ENCODE measurements around the gene CAMK1G.

The CAMK1G gene

GRCh38 chr1:209598227-209598626 lies 14.7 kb downstream of the CAMK1G start:
- DNase-seq (ENCODE audit: low read depth in 1 of 2, low spot score in 1 of 2) = no peak

- DNase-seq (ENCODE audit: low read depth in 1 of 2, low spot score in 1 of 2) = no peak
Observed at GRCh38 chr1:209600541-209600940, 17.0 kb downstream of the CAMK1G start.

- peak in 1 of 2 donors; percentile 17 for DNase-seq (ENCODE audit: low read depth in 1 of 2, low spot score in 1 of 2)
Observed at GRCh38 chr1:209601809-209602657, 18.5 kb downstream of the CAMK1G start.

DNA sequence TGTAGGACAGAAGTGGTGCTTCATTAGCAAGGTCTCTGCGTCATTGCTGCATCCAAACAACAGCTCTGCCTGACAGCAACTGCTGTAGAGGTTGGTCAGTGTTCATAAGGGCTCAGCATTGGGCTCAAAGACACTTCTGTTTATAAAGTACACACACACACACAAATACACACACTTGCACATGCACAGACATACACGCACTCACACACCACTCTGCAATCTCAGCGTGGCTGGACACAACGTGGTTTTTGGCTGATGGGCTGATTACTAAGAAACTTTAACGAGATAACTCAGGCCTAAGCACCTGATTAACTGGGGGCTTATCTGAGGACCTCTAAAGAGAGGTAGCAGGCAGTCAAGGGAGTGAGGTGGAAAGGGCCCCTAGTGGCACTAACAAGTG lies 20.4 kb downstream of the CAMK1G start:
- no peak for DNase-seq (ENCODE audit: low read depth in 1 of 2, low spot score in 1 of 2)

DNA sequence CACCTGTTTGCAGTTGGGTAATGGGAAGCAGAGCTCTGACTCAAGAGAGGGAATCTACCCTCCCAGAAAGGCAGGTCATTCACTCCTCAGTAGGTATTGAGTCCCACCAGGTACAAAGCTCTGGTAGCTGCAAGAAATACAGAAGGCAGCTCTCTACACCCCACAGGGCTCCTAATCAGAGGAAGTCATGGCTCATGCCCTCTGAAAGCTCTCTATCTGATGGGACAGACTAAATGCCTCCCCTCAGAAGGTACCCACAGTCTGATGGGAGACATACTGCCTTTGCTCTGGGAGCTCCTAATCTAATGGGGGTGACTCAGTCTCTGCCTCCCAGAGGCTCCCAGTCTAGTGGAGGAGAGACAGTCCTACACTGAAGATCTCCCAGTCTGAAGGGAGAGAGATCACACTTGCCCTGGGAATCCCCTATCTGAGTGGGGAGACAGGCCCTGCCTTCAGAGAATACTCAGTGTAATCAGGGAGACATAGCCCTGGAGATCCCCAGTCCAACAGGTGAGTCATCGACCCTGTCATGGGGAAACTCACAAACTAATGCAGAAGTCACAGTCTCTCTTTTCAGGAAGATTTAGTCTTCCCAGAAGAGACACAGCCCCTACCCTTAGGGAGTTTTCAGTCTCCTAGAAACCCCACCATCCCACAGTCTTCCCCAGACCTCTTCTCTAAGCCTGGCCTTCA lies 23.7 kb downstream of the CAMK1G start:
- DNase-seq (ENCODE audit: low read depth in 1 of 2, low spot score in 1 of 2) = peak in 1 of 2 donors; percentile 37

DNA sequence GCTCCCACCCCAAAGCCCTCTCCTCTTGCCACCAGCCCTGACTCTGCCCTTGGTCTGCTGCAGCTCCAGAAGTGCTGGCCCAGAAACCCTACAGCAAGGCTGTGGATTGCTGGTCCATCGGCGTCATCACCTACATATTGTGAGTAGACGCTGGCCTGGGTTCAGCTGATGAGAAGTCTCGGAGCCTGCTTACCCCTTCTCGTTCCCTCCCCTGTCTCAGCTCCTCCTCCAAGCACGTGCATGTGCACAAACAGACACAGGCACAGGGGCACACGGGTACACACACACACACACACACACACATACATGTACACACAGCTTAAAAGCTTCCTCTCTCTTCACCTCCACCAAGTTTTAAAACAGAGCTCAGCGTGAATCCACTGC lies 24.3 kb downstream of the CAMK1G start:
- no peak for DNase-seq (ENCODE audit: low read depth in 1 of 2, low spot score in 1 of 2)

- DNase-seq (ENCODE audit: low read depth in 1 of 2, low spot score in 1 of 2) = no peak
Observed at GRCh38 chr1:209609041-209609790, 25.7 kb downstream of the CAMK1G start.

GRCh38 chr1:209609791-209610630 lies 26.5 kb downstream of the CAMK1G start:
- DNase-seq (ENCODE audit: low read depth in 1 of 2, low spot score in 1 of 2) = no peak

- DNase-seq (ENCODE audit: low read depth in 1 of 2, low spot score in 1 of 2) = no peak
Observed at GRCh38 chr1:209610631-209610905, 27.1 kb downstream of the CAMK1G start.

GRCh38 chr1:209611771-209612570 lies 28.5 kb downstream of the CAMK1G start:
- DNase-seq (ENCODE audit: low read depth in 1 of 2, low spot score in 1 of 2) = no peak

DNA sequence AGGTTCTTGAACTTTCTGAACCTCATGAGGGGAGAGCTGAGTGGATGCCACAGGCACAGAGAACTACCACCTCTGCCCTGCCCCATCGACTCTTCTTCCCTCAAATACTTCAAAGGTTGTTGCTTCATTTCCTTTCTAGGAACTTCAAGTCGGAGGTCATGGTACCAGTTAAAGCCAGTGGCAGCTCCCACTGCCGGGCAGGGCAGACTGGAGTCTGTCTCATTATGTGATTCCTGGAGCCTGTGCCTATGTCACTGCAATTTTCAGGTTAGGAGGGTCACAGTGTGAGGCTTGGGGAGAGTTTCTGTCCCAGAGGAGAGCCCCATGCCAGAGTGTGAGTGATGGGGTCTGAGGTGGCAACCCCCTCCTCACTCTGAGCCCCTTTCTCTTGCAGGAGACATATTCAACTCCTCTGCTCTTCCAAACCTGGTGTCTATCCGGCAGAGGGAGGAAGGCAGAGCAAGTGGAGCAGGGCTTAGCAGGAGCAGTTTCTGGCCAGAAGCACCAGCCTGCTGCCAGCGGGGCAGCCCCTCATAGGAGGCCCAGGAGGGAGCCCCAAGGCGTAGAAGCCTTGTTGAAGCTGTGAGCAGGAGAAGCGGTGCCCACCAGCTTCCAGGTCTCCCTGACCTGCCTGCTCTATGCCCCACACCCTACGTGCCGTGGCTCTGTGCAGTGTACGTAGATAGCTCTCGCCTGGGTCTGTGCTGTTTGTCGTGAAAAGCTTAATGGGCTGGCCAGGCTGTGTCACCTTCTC lies 29.3 kb downstream of the CAMK1G start:
- DNase-seq (ENCODE audit: low read depth in 1 of 2, low spot score in 1 of 2) = no peak

DNA sequence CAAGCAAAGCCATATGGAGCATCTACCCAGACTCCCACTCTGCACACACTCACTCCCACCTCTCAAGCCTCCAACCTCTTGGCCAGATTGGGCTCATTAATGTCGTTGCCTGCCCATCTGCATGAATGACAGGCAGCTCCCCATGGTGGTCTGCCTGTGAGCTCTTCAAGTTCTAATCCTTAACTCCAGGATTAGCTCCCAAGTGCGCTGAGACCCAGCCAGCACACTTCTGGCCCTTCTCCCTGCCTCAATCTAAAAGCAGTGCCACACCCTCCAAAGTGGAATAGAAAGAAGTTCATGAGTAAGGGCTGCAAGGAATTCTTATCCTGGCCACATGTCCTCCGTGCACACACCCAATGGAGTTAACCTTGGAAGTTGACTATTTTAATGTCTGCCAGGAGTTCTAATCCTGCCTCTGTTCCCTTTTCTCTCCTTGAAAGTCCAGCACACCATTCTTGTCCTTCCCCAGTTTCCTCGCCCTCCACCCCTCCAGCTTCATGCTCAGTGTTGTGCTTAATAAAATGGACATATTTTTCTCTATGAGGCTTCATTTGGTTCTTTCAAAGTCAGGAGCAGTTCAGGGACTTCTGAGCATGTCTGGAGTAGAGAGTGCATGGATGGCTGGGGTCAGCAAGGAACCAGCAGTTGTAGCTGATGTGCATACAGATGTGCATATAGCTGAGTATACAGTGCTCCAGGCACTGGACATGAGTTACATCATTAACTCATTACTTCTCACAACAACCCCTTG lies 30.1 kb downstream of the CAMK1G start:
- DNase-seq (ENCODE audit: low read depth in 1 of 2, low spot score in 1 of 2) = no peak

DNA sequence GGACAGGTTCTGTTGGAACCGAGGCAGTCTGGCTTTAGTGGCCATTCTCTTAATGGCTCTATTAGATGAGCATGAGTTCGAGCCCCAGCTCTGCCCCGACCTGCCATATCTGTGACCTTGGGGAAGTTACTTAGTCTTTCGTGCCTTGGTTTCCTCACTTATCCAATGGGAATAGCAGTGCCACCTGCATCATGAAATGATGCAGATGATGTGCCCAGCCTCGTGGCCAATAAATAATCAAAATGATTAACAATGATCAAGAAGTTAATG lies 30.6 kb downstream of the CAMK1G start:
- no peak for DNase-seq (ENCODE audit: low read depth in 1 of 2, low spot score in 1 of 2)

GRCh38 chr1:209614906-209615305 lies 31.4 kb downstream of the CAMK1G start:
- DNase-seq (ENCODE audit: low read depth in 1 of 2, low spot score in 1 of 2) = no peak

DNA sequence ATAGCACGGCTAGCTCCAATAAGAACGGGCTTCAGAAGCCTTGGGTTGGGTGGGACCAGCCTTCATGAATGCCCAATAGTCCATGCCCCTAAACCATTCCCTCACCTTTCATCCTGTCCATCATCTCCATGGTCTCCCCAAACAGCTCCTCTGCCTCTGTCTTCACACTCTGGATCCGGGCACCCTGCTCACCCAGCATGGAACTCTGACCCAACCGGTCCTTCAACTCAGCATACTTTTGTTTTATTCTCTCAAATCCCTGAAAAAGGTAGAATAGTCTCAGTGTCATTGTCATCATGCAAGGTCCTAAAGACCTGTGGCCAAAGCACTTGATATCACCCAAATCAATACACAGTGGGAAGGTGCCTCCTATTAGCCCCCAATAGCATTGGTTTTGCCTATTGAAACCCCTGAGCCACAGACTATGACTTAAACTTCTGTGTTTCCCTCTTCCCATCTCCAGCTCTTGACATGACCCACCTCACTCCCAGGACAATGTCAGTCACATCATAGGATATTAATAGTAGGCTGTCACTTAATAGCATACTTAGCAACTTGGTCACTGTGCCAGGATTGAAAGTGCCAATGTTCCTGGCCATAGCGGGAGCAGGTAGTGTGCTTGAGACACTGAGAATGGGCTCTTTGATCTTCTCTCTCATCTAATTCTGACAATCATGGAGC lies 33.0 kb downstream of the CAMK1G start:
- DNase-seq (ENCODE audit: low read depth in 1 of 2, low spot score in 1 of 2) = no peak

- DNase-seq (ENCODE audit: low read depth in 1 of 2, low spot score in 1 of 2) = no peak
Observed at GRCh38 chr1:209617047-209617673, 33.6 kb downstream of the CAMK1G start.

DNA sequence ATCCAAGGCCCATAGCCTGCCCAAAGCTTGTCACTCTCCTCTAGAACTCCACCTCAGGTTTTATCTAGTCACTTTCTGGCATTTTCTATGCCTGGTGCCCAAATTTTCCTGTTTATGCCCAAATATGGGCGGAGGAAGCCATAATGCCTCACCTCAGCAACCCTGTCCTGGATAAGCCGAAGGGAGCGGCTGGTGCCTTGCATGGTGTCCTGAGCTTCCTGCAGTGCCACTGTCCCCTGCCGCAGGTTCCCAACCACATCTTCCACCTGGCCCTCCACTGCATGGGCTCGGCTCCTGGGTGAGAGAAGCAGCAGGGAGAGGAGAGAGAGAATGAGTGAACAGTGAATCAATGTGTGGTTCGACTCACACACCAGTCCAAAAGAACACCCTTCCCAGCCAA lies 34.2 kb downstream of the CAMK1G start:
- no peak for DNase-seq (ENCODE audit: low read depth in 1 of 2, low spot score in 1 of 2)

- no peak for DNase-seq (ENCODE audit: low read depth in 1 of 2, low spot score in 1 of 2)
Observed at GRCh38 chr1:209618291-209618690, 34.8 kb downstream of the CAMK1G start.

All from activated CD4-positive, alpha-beta T cell treated with anti-CD3 and anti-CD28 coated beads, Interleukin-2, amount 50 U/mL, for 24 hours (primary cell).